Measurements from ENCODE around the gene SPTBN1. TPM values are rescaled to one million over a fixed set of nuclear protein-coding genes. Genes with fewer than 3 reads are reported as not detected.

Gene SPTBN1
- total and polyA plus RNA-seq, 2 experiments from 2014 or later: 58.1 to 204 TPM

GRCh38 chr2:54570321-54570855 lies 114.3 kb downstream of the SPTBN1 start:
- peaks cover 81% of the 10 kb centered on the region for H4K20me1 ChIP-seq (replicated peaks; ENCODE audit: insufficient read depth)
- peaks cover 100% of the 10 kb centered on the region for H3K79me2 ChIP-seq (replicated peaks; ENCODE audit: insufficient read depth)
- no peaks in the 10 kb centered on the region for H3K36me3 ChIP-seq (ENCODE audit: insufficient read depth)
- no peak for TF ChIP-seq ETS1 (IDR thresholded peaks at IDR 0.05)
- H3K4me3 ChIP-seq: peak overlapping the region; percentile 34
- H2AFZ ChIP-seq: no peak overlapping the region
- Mint-ChIP-seq H3K27me3 (ENCODE audit: insufficient read depth, low read depth, poor library complexity) (peaks cover 4% of the 10 kb centered on the region), H3K9me3 (peaks cover 6% of the 10 kb centered on the region), H3K27ac (0 out of 2 replicates have a peak overlapping the region, but pooled peaks have one; percentile 34), H3K4me3 (peak overlapping the region; percentile 35), H3K4me1 (peaks cover 64% of the 10 kb centered on the region), H3K36me3 (ENCODE audit: low read depth) (peaks cover 16% of the 10 kb centered on the region)
- peak overlapping the region; percentile 80; the same call in 1 of the 2 replicates for H3K27ac ChIP-seq (ENCODE audit: low read depth)
- no peaks in the 10 kb centered on the region for H3K9me2 ChIP-seq (ENCODE audit: insufficient read depth)
- peak overlapping the region; percentile 75 for H3K4me2 ChIP-seq
- no peaks in the 10 kb centered on the region for H3F3A ChIP-seq (replicated peaks; ENCODE audit: low read depth)
- H3K4me1 ChIP-seq (ENCODE audit: insufficient read depth): peaks cover 62% of the 10 kb centered on the region
- ATAC-seq (no peak), DNase-seq (ENCODE audit: low spot score) (no peak)
- H3K27me3 ChIP-seq (ENCODE audit: insufficient read depth): no peaks in the 10 kb centered on the region

DNA sequence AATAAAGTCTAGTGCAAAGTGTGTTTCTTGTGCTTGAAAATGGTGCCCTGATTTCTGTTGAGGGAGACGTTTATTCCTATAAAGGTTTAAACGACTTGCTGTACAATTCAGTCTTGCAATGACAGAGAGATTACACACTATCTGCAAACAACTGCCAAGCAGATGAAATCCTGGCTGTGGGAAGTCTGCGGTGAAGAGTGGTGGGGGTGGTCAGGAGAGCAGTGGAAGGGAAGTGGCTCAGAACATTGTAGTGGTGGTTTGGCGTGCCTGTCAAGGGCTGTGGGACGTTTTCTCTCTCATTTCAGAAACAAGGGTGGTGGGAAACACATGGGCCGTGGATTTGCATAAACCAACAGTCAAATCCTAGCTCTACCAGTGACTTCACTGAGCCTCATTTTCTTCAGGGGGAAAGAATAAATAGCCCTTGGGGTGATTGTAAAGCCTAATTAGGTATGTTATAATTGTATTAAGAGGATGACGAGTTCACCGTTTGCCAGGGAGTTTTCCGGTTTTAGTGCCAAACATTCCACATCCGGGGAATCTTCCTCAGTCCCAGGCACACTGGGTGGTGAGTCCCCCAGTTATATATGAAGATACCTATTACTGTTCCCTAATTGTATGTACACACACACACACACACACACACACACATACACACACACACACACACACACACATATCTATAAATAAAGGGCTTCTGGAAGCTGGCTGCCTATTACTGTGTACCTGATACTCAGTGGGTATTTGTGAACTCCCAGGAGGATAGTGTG lies 115.0 kb downstream of the SPTBN1 start:
- Mint-ChIP-seq H3K4me3 (no peak overlapping the region), H3K27ac (no peak overlapping the region), H3K27me3 (ENCODE audit: insufficient read depth, low read depth, poor library complexity) (peaks cover 6% of the 10 kb centered on the region), H3K4me1 (peaks cover 65% of the 10 kb centered on the region), H3K9me3 (peaks cover 6% of the 10 kb centered on the region), H3K36me3 (ENCODE audit: low read depth) (peaks cover 18% of the 10 kb centered on the region)
- no peak overlapping the region for H3K4me3 ChIP-seq
- peaks cover 69% of the 10 kb centered on the region for H3K4me1 ChIP-seq (ENCODE audit: insufficient read depth)
- no peak overlapping the region for H2AFZ ChIP-seq
- H3K9me2 ChIP-seq (ENCODE audit: insufficient read depth): no peaks in the 10 kb centered on the region
- H4K20me1 ChIP-seq (replicated peaks; ENCODE audit: insufficient read depth): peaks cover 83% of the 10 kb centered on the region
- H3K36me3 ChIP-seq (ENCODE audit: insufficient read depth): no peaks in the 10 kb centered on the region
- ATAC-seq (peak; percentile 15; the same call in 2 of the 3 replicates), DNase-seq (ENCODE audit: low spot score) (no peak)
- peaks cover 100% of the 10 kb centered on the region for H3K79me2 ChIP-seq (replicated peaks; ENCODE audit: insufficient read depth)
- H3F3A ChIP-seq (replicated peaks; ENCODE audit: low read depth): no peaks in the 10 kb centered on the region
- H3K27me3 ChIP-seq (ENCODE audit: insufficient read depth): no peaks in the 10 kb centered on the region
- no peak overlapping the region for H3K27ac ChIP-seq (ENCODE audit: low read depth)
- peak overlapping the region; percentile 75 for H3K4me2 ChIP-seq
- TF ChIP-seq NANOG (IDR thresholded peaks at IDR 0.05; ENCODE audit: borderline replicate concordance) (no peak), CREB1 (CRISPR knock-in tag; IDR thresholded peaks at IDR 0.05; ENCODE audit: low read depth) (no peak), ZNF331 (CRISPR knock-in tag; IDR thresholded peaks at IDR 0.05; ENCODE audit: low read depth) (no peak), CTCF (conservative IDR thresholded peaks at IDR 0.05; ENCODE audit: low read depth in 2 of 2) (no peak), ETS1 (IDR thresholded peaks at IDR 0.05) (no peak), JUNB (IDR thresholded peaks at IDR 0.05; ENCODE audit: unreplicated experiment) (no peak), ZNF114 (CRISPR knock-in tag; IDR thresholded peaks at IDR 0.05) (no peak), EZH2phosphoT487 (IDR thresholded peaks at IDR 0.05; ENCODE audit: unreplicated experiment) (no peak)
- TF ChIP-seq, protein P1, sequence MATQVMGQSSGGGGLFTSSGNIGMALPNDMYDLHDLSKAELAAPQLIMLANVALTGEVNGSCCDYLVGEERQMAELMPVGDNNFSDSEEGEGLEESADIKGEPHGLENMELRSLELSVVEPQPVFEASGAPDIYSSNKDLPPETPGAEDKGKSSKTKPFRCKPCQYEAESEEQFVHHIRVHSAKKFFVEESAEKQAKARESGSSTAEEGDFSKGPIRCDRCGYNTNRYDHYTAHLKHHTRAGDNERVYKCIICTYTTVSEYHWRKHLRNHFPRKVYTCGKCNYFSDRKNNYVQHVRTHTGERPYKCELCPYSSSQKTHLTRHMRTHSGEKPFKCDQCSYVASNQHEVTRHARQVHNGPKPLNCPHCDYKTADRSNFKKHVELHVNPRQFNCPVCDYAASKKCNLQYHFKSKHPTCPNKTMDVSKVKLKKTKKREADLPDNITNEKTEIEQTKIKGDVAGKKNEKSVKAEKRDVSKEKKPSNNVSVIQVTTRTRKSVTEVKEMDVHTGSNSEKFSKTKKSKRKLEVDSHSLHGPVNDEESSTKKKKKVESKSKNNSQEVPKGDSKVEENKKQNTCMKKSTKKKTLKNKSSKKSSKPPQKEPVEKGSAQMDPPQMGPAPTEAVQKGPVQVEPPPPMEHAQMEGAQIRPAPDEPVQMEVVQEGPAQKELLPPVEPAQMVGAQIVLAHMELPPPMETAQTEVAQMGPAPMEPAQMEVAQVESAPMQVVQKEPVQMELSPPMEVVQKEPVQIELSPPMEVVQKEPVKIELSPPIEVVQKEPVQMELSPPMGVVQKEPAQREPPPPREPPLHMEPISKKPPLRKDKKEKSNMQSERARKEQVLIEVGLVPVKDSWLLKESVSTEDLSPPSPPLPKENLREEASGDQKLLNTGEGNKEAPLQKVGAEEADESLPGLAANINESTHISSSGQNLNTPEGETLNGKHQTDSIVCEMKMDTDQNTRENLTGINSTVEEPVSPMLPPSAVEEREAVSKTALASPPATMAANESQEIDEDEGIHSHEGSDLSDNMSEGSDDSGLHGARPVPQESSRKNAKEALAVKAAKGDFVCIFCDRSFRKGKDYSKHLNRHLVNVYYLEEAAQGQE (IDR thresholded peaks at IDR 0.05; ENCODE audit: unreplicated experiment): no peak

All from GM23338 (cell line).